ENCODE data around the gene WWOX.

The WWOX gene

GRCh38 chr16:79112462-79112861, 1013.0 kb downstream of the WWOX start:
- ChIA-PET CTCF (no interaction called here), POLR2A (no interaction called here)
- TF ChIP-seq CTCF (IDR thresholded peaks at IDR 0.05; ENCODE audit: insufficient read depth, low read length, missing control alignments): no peak
- no peak for DNase-seq (ENCODE audit: low read depth, low spot score)
- no peak overlapping the region for H3K4me3 ChIP-seq (ENCODE audit: low read depth, low read length)

- DNase-seq (ENCODE audit: low read depth, low spot score): no peak
- CTCF ChIA-PET: no interaction called here
- no peak for TF ChIP-seq CTCF (IDR thresholded peaks at IDR 0.05; ENCODE audit: insufficient read depth, low read length, missing control alignments)
- POLR2A ChIA-PET: no interaction called here
- no peak overlapping the region for H3K4me3 ChIP-seq (ENCODE audit: low read depth, low read length)
Measured at GRCh38 chr16:79113826-79114225, 1014.4 kb downstream of the WWOX start.

GRCh38 chr16:79114759-79115158, 1015.3 kb downstream of the WWOX start:
- no peak for TF ChIP-seq CTCF (IDR thresholded peaks at IDR 0.05; ENCODE audit: insufficient read depth, low read length, missing control alignments)
- CTCF ChIA-PET: no interaction called here
- POLR2A ChIA-PET: no interaction called here
- DNase-seq (ENCODE audit: low read depth, low spot score): no peak
- no peak overlapping the region for H3K4me3 ChIP-seq (ENCODE audit: low read depth, low read length)

GRCh38 chr16:79121906-79122305, 1022.5 kb downstream of the WWOX start:
- no peak for DNase-seq (ENCODE audit: low read depth, low spot score)
- H3K4me3 ChIP-seq (ENCODE audit: low read depth, low read length): no peak overlapping the region
- POLR2A ChIA-PET: no interaction called here
- CTCF ChIA-PET: no interaction called here
- no peak for TF ChIP-seq CTCF (IDR thresholded peaks at IDR 0.05; ENCODE audit: insufficient read depth, low read length, missing control alignments)

GRCh38 chr16:79122343-79122742, 1022.9 kb downstream of the WWOX start:
- CTCF ChIA-PET: no interaction called here
- DNase-seq (ENCODE audit: low read depth, low spot score): no peak
- H3K4me3 ChIP-seq (ENCODE audit: low read depth, low read length): no peak overlapping the region
- POLR2A ChIA-PET: no interaction called here
- TF ChIP-seq CTCF (IDR thresholded peaks at IDR 0.05; ENCODE audit: insufficient read depth, low read length, missing control alignments): no peak

GRCh38 chr16:79124016-79124756, 1024.7 kb downstream of the WWOX start:
- H3K4me3 ChIP-seq (ENCODE audit: low read depth, low read length): no peak overlapping the region
- CTCF ChIA-PET: no interaction called here
- no peak for DNase-seq (ENCODE audit: low read depth, low spot score)
- TF ChIP-seq CTCF (IDR thresholded peaks at IDR 0.05; ENCODE audit: insufficient read depth, low read length, missing control alignments): no peak
- POLR2A ChIA-PET: no interaction called here

Measured in AG04449 (cell line).